IMR-90 (cell line): Measurements from ENCODE around the gene TM2D3. TPM values are rescaled to one million over a fixed set of nuclear protein-coding genes. Genes with fewer than 3 reads are reported as not detected.

Source experiments
- ATAC-seq: fragments of 200-7000 bp; cut with Tn5 transposase; 2 replicates; pipeline ENCODE4 v1.9.1; 2020; ENCODE audit warnings: low read depth, mild to moderate bottlenecking, moderate library complexity
- BruUV-seq: library from RNA; stranded (reverse); fragments of 400-500 nt; replicated peaks from 2 replicates; lab custom pipeline; 2021; lab: Mats Ljungman, UMichigan
- CTCF ChIA-PET: fragments of 300-600 bp; formaldehyde crosslinking; extraction: SDS; loops from one replicate; lab custom pipeline; 2021; ENCODE audit warnings: antibody characterized with exemption; lab: Yijun Ruan, JAX
- POLR2A ChIA-PET: fragments of 300-600 bp; sonication (Branson Sonifier 250); formaldehyde crosslinking; loops from one replicate; lab custom pipeline; 2022; ENCODE audit warnings: antibody characterized with exemption; ENCODE audit not compliant: unreplicated experiment; lab: Charles Lee
- DNase-seq: peaks from one replicate; pipeline ENCODE4 v3.0.0; 2013
- H2AFZ ChIP-seq: replicated peaks from 2 replicates; pipeline ENCODE3; 2013; ENCODE audit warnings: low read length, mild to moderate bottlenecking; ENCODE audit not compliant: poor library complexity
- H2AK5ac ChIP-seq: 2 replicates; pipeline ENCODE4 v1.6.1; 2013; ENCODE audit warnings: low read depth, low read length, inconsistent platforms
- H2AK9ac ChIP-seq: replicated peaks from 2 replicates; pipeline ENCODE3; 2013; ENCODE audit warnings: mild to moderate bottlenecking, low read depth, low read length, moderate library complexity; ENCODE audit not compliant: poor library complexity
- H2BK120ac ChIP-seq: 2 replicates; pipeline ENCODE4 v1.6.1; 2013; ENCODE audit warnings: low read depth, low read length, inconsistent platforms
- H2BK15ac ChIP-seq: 3 replicates; pipeline ENCODE4 v1.6.1; 2013; ENCODE audit warnings: low read depth, low read length, inconsistent platforms
- H2BK20ac ChIP-seq: 2 replicates; pipeline ENCODE4 v1.6.1; 2013; ENCODE audit warnings: low read depth, mild to moderate bottlenecking, inconsistent platforms, low read length, moderate library complexity
- H2BK5ac ChIP-seq: 2 replicates; pipeline ENCODE4 v1.6.1; 2013; ENCODE audit warnings: mild to moderate bottlenecking, low read depth, low read length, inconsistent platforms; ENCODE audit not compliant: poor library complexity, severe bottlenecking
- H3K14ac ChIP-seq: replicated peaks from 2 replicates; pipeline ENCODE4 v1.6.1; 2013; ENCODE audit warnings: low read depth, low read length, inconsistent platforms
- H3K18ac ChIP-seq: 2 replicates; pipeline ENCODE4 v1.6.1; 2013; ENCODE audit warnings: low read depth, low read length, control low read depth
- H3K23ac ChIP-seq: 2 replicates; pipeline ENCODE4 v1.6.1; 2013; ENCODE audit warnings: low read depth, low read length, inconsistent platforms
- H3K27ac ChIP-seq: 2 replicates; pipeline ENCODE4 v1.5.1; 2013; ENCODE audit warnings: mild to moderate bottlenecking, control low read depth, low read length; ENCODE audit not compliant: insufficient read depth
- H3K27me3 ChIP-seq: 2 replicates; pipeline ENCODE4 v1.6.1; 2013; ENCODE audit warnings: low read length; ENCODE audit not compliant: control insufficient read depth, insufficient read depth
- H3K36me3 ChIP-seq: 2 replicates; pipeline ENCODE4 v1.6.1; 2013; ENCODE audit warnings: low read length, mixed read lengths; ENCODE audit not compliant: control insufficient read depth, insufficient read depth
- H3K4ac ChIP-seq: 2 replicates; pipeline ENCODE4 v1.6.1; 2013; ENCODE audit warnings: low read depth, low read length, inconsistent platforms
- H3K4me1 ChIP-seq: 2 replicates; pipeline ENCODE4 v1.6.1; 2013; ENCODE audit warnings: low read length, mixed read lengths; ENCODE audit not compliant: control insufficient read depth, insufficient read depth
- H3K4me2 ChIP-seq: 2 replicates; pipeline ENCODE4 v1.6.1; 2013; ENCODE audit warnings: low read depth, mild to moderate bottlenecking, control low read depth, low read length, moderate library complexity
- H3K4me3 ChIP-seq: 2 replicates; pipeline ENCODE4 v1.5.1; 2013; ENCODE audit warnings: low read depth, mild to moderate bottlenecking, control low read depth, low read length, moderate library complexity; ENCODE audit not compliant: insufficient read depth
- H3K56ac ChIP-seq: 2 replicates; pipeline ENCODE4 v1.6.1; 2013; ENCODE audit warnings: low read length, inconsistent platforms; ENCODE audit not compliant: insufficient read depth; ENCODE audit errors: extremely low read depth
- H3K79me1 ChIP-seq, 2 experiments: 2 replicates each; pipeline ENCODE4 v1.6.1; 2013; ENCODE audit warnings: low read length in 2 of 2, inconsistent platforms in 1 of 2, low read depth in 1 of 2
- H3K9ac ChIP-seq: 2 replicates; pipeline ENCODE4 v1.6.1; 2013; ENCODE audit warnings: low read depth, low read length, control low read depth
- H3K9me1 ChIP-seq: 2 replicates; pipeline ENCODE4 v1.6.1; 2013; ENCODE audit warnings: low read length, inconsistent platforms; ENCODE audit not compliant: insufficient read depth
- H3K9me3 ChIP-seq: 2 replicates; pipeline ENCODE4 v1.6.1; 2013; ENCODE audit warnings: low read length; ENCODE audit not compliant: control insufficient read depth, insufficient read depth
- H4K20me1 ChIP-seq: 2 replicates; pipeline ENCODE4 v1.6.1; 2013; ENCODE audit warnings: low read length, inconsistent platforms; ENCODE audit not compliant: insufficient read depth
- H4K5ac ChIP-seq: 2 replicates; pipeline ENCODE4 v1.6.1; 2013; ENCODE audit warnings: mild to moderate bottlenecking, low read depth, low read length, control low read depth
- H4K8ac ChIP-seq, 2 experiments: 2 replicates each; pipeline ENCODE4 v1.6.1; 2013; ENCODE audit warnings: low read depth in 2 of 2, low read length in 2 of 2, control low read depth in 1 of 2, inconsistent platforms in 1 of 2
- H4K91ac ChIP-seq: 2 replicates; pipeline ENCODE4 v1.6.1; 2013; ENCODE audit warnings: low read depth, low read length, inconsistent platforms; ENCODE audit not compliant: insufficient read depth
- BHLHE40 ChIP-seq: fragments of 150-350 bp; IDR thresholded peaks from 2 replicates; pipeline ENCODE4 v1.6.1; 2016; ENCODE audit warnings: mild to moderate bottlenecking, low read depth, low read length
- CEBPB ChIP-seq: IDR thresholded peaks from 2 replicates; pipeline ENCODE4 v1.6.1; 2012; ENCODE audit warnings: low read depth, low read length, improper control_type of control experiment
- CHD1 ChIP-seq: IDR thresholded peaks from 2 replicates; pipeline ENCODE4 v1.6.1; 2012; ENCODE audit warnings: low read depth, low read length, improper control_type of control experiment
- CTCF ChIP-seq: conservative IDR thresholded peaks from 2 replicates; pipeline ENCODE4 v1.5.1; 2012; ENCODE audit warnings: mild to moderate bottlenecking, low read depth, low read length, improper control_type of control experiment
- ELK1 ChIP-seq: fragments of 150-350 bp; IDR thresholded peaks from 2 replicates; pipeline ENCODE4 v1.6.1; 2016; ENCODE audit warnings: low read depth, mild to moderate bottlenecking, low read length, moderate library complexity, borderline replicate concordance
- FOS ChIP-seq: fragments of 150-350 bp; IDR thresholded peaks from 2 replicates; pipeline ENCODE4 v1.6.1; 2016; ENCODE audit warnings: low read depth, low read length
- MAFK ChIP-seq: IDR thresholded peaks from 2 replicates; pipeline ENCODE4 v1.6.1; 2012; ENCODE audit warnings: low read depth, low read length, improper control_type of control experiment
- MAZ ChIP-seq: IDR thresholded peaks from 2 replicates; pipeline ENCODE4 v1.6.1; 2012; ENCODE audit warnings: low read depth, mild to moderate bottlenecking, low read length, improper control_type of control experiment, moderate library complexity, borderline replicate concordance
- MXI1 ChIP-seq: IDR thresholded peaks from 2 replicates; pipeline ENCODE4 v1.6.1; 2012; ENCODE audit warnings: low read depth, mild to moderate bottlenecking, low read length, moderate library complexity, borderline replicate concordance
- NFE2L2 ChIP-seq: fragments of 150-350 bp; IDR thresholded peaks from 2 replicates; pipeline ENCODE4 v1.6.1; 2016; ENCODE audit warnings: low read depth, mild to moderate bottlenecking, low read length
- POLR2A ChIP-seq: IDR thresholded peaks from 2 replicates; pipeline ENCODE4 v1.6.1; 2012; ENCODE audit warnings: mild to moderate bottlenecking, low read depth, low read length
- RAD21 ChIP-seq: IDR thresholded peaks from 2 replicates; pipeline ENCODE4 v1.6.1; 2012; ENCODE audit warnings: low read length, improper control_type of control experiment
- RCOR1 ChIP-seq: IDR thresholded peaks from 2 replicates; pipeline ENCODE4 v1.6.1; 2012; ENCODE audit warnings: mild to moderate bottlenecking, low read length, improper control_type of control experiment; ENCODE audit not compliant: insufficient replicate concordance
- RFX5 ChIP-seq: IDR thresholded peaks from 2 replicates; pipeline ENCODE4 v1.8.0; 2012; ENCODE audit warnings: low read depth, mild to moderate bottlenecking, low read length, moderate library complexity
- SMC3 ChIP-seq: fragments of 150-350 bp; IDR thresholded peaks from 2 replicates; pipeline ENCODE4 v1.6.1; 2016; ENCODE audit warnings: low read depth, mild to moderate bottlenecking, antibody characterized with exemption, low read length, moderate library complexity
- USF2 ChIP-seq: fragments of 150-350 bp; IDR thresholded peaks from 2 replicates; pipeline ENCODE4 v1.6.1; 2017; ENCODE audit warnings: mild to moderate bottlenecking, antibody characterized with exemption, low read length, low read depth
- WGBS, 2 experiments: methylation state at CpG; one replicate each; pipeline versions ENCODE4 v1.1.5 to v1.1.7; 2013; ENCODE audit warnings: missing lambda C conversion rate in 2 of 2; ENCODE audit not compliant: insufficient read length in 1 of 2; ENCODE audit errors: extremely low coverage in 2 of 2; 5-methylcytosine and 5-hydroxymethylcytosine counted together
- dilution Hi-C: fragments of 300-500 bp; cut with HindIII; formaldehyde crosslinking; loops from one replicate; pipeline ENCODE4 v1.14.3; 2018; ENCODE audit warnings: low sequenced_read_pairs; ENCODE audit not compliant: unreplicated experiment
- in situ Hi-C: fragments of 300-500 bp; cut with MboI; formaldehyde crosslinking; loops from 3 replicates; pipeline ENCODE4 v1.14.3; 2019; ENCODE audit warnings: low sequenced_read_pairs, inconsistent platforms, mixed read lengths
- intact Hi-C: fragments of 100-400 bp; cut with micrococcal nuclease; formaldehyde crosslinking; loops from 2 replicates; pipeline ENCODE4 v1.10.0; 2022
- polyA plus RNA-seq, 3 experiments: library from polyadenylated mRNA; depleted of rRNA; stranded (reverse); fragments of >200 nt; gene quantifications; 2 replicates each; pipeline ENCODE4 v1.2.3, GENCODE V29; 2012; ENCODE audit warnings: low replicate concordance in 1 of 3
- total RNA-seq: library from RNA; depleted of rRNA; stranded (reverse); fragments of >200 nt; gene quantifications from 2 replicates; pipeline ENCODE4 v1.2.3, GENCODE V29; 2012

Gene TM2D3
- total and polyA plus RNA-seq, 2 of the 4 experiments (the other 2 are of a cell fraction): 27.4 to 34.5 TPM

DNA sequence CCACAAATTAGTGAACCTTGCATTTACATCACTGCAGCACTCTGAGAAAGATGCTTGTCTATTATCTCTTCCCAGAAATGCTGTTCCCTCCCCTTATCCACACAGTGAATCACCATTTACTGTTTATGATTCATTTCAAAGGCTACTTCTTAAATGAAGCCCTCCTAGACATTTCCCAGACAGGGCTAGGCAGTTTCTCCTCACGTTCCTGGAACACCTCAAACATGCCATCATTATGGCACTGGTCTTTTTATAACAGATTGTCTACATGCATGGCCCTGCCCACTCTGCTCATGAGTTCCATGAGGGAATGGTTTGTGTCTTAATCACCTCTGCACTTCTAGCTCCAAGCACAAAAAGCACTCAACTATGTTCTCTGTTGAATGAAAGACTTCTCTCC, 32.2 kb upstream of the TM2D3 start:
- Histone ChIP-seq H2AFZ (no peak overlapping the region), H3K79me1 (peaks cover 0 to 8% of the 10 kb centered on the region in 2 experiments; a peak in 3 of 4 replicates), H3K4ac (0 out of 2 replicates have a peak overlapping the region, but pooled peaks have one; percentile 24), H3K4me1 (peaks cover 10% of the 10 kb centered on the region), H2AK9ac (no peak overlapping the region), H2AK5ac (no peak overlapping the region), H3K18ac (no peak overlapping the region), H4K91ac (0 out of 2 replicates have a peak overlapping the region, but pooled peaks have one; percentile 14), H3K4me3 (no peak overlapping the region), H3K9me3 (no peaks in the 10 kb centered on the region), H3K27ac (peak overlapping the region; percentile 56; the same call in 1 of the 2 replicates), H3K23ac (no peak overlapping the region; the same call in 1 of the 2 replicates), H2BK15ac (no peak overlapping the region), H2BK20ac (peak overlapping the region; percentile 41), H3K4me2 (peak overlapping the region; percentile 6; the same call in 1 of the 2 replicates), H4K20me1 (no peaks in the 10 kb centered on the region), H2BK5ac (peak overlapping the region; percentile 93), H3K56ac (peak overlapping the region; percentile 5; the same call in 1 of the 2 replicates), H3K14ac (peak overlapping the region; percentile 38; the same call in 1 of the 2 replicates), H3K27me3 (no peaks in the 10 kb centered on the region), H2BK120ac (peak overlapping the region; percentile 48), H3K36me3 (peaks cover 13% of the 10 kb centered on the region), H3K9me1 (peaks cover 8% of the 10 kb centered on the region), H4K5ac (no peak overlapping the region), H3K9ac (no peak overlapping the region), H4K8ac (peak overlapping the region in 1 of 2 experiments; percentile 50; a peak in 2 of 4 replicates)
- in situ Hi-C loops: no loop called here
- ATAC-seq (peak; percentile 79), DNase-seq (peak; percentile 82)
- dilution Hi-C loops: no loop called here
- BruUV-seq: no TSS peak
- intact Hi-C loops: no loop called here
- TF ChIP-seq RCOR1: peak; percentile 78
- no peak for TF ChIP-seq POLR2A
- peak; percentile 63 for TF ChIP-seq FOS
- TF ChIP-seq MAFK: no peak
- peak; percentile 98 for TF ChIP-seq BHLHE40
- TF ChIP-seq ELK1: no peak
- TF ChIP-seq CEBPB: no peak
- TF ChIP-seq SMC3: no peak
- no peak for TF ChIP-seq CHD1
- TF ChIP-seq MAZ: no peak
- no peak for TF ChIP-seq RFX5
- no peak for TF ChIP-seq USF2
- TF ChIP-seq MXI1: no peak
- no peak for TF ChIP-seq RAD21
- TF ChIP-seq NFE2L2: no peak
- no peak for TF ChIP-seq CTCF
- ChIA-PET POLR2A (no interaction called here), CTCF (no interaction called here)
- no CpG with 5 or more reads among the region's 1 CpG for WGBS, 2 experiments
